Sigmoid colon (tissue), 4 donors: ENCODE data around the gene WDFY4.

Source experiments
- CTCF ChIP-seq, 4 experiments: fragments of 450-650 bp in 3 of 4; fragments of 200-600 bp in 1 of 4; IDR thresholded peaks; one replicate each; pipeline ENCODE4 v1.5.1; 2016 to 2019; ENCODE audit warnings: antibody characterized with exemption in 4 of 4, mild to moderate bottlenecking in 3 of 4, moderate library complexity in 2 of 4
- EP300 ChIP-seq, 4 donors: sonication (generic); formaldehyde crosslinking; IDR thresholded peaks; one replicate each; pipeline ENCODE4 v1.6.1; 2017; ENCODE audit warnings: antibody characterized with exemption in 4 of 4
- POLR2A ChIP-seq, 2 donors: fragments of 450-650 bp; IDR thresholded peaks; one replicate each; pipeline ENCODE4 v1.6.1; 2016; ENCODE audit warnings: antibody characterized with exemption in 2 of 2, mild to moderate bottlenecking in 2 of 2, moderate library complexity in 2 of 2

- TF ChIP-seq EP300 (IDR thresholded peaks at IDR 0.05) (no peak), CTCF (IDR thresholded peaks at IDR 0.05) (no peak), POLR2A (IDR thresholded peaks at IDR 0.05) (no peak)
Observed at GRCh38 chr10:48982584-48982983, 297.9 kb downstream of the WDFY4 start.
